ENCODE measurements around the gene CREBRF. TPM values are rescaled to one million over a fixed set of nuclear protein-coding genes. Genes with fewer than 3 reads are reported as not detected.
A peak's percentile ranks its signal among the peaks of the same experiment; 100 is the strongest.

CREBRF gene
- polyA plus RNA-seq, 3 donors: 23.1 to 27.6 (median 23.6) TPM

GRCh38 chr5:173090639-173091038 lies 34.5 kb downstream of the CREBRF start:
- no peaks in the 10 kb centered on the region for H3K9me3 Mint-ChIP-seq
- no peak overlapping the region for H3K9ac ChIP-seq (ENCODE audit: insufficient read depth, low read length, poor library complexity, severe bottlenecking)
- H3K4me1 ChIP-seq (ENCODE audit: control insufficient read depth in 1 of 2, insufficient read depth in 2 of 2, low read length in 2 of 2): no peaks in the 10 kb centered on the region
- H3K4me1 Mint-ChIP-seq: peaks cover 12% of the 10 kb centered on the region
- H3K27me3 Mint-ChIP-seq (ENCODE audit: low read depth in 3 of 3): no peaks in the 10 kb centered on the region
- H3K36me3 ChIP-seq (replicated peaks in 1 of 2; ENCODE audit: control insufficient read depth in 1 of 2, insufficient read depth in 2 of 2, low read length in 2 of 2): peaks cover 48 to 65% of the 10 kb centered on the region in 2 donors
- no peak for DNase-seq
- TF ChIP-seq, protein P1, sequence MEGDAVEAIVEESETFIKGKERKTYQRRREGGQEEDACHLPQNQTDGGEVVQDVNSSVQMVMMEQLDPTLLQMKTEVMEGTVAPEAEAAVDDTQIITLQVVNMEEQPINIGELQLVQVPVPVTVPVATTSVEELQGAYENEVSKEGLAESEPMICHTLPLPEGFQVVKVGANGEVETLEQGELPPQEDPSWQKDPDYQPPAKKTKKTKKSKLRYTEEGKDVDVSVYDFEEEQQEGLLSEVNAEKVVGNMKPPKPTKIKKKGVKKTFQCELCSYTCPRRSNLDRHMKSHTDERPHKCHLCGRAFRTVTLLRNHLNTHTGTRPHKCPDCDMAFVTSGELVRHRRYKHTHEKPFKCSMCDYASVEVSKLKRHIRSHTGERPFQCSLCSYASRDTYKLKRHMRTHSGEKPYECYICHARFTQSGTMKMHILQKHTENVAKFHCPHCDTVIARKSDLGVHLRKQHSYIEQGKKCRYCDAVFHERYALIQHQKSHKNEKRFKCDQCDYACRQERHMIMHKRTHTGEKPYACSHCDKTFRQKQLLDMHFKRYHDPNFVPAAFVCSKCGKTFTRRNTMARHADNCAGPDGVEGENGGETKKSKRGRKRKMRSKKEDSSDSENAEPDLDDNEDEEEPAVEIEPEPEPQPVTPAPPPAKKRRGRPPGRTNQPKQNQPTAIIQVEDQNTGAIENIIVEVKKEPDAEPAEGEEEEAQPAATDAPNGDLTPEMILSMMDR (IDR thresholded peaks at IDR 0.05): no peak
- H3K27ac ChIP-seq (ENCODE audit: low read depth in 1 of 2, low read length in 2 of 2): peak overlapping the region in 1 of 2 donors; percentile 45
- H3K27ac Mint-ChIP-seq: no peak overlapping the region
- no peaks in the 10 kb centered on the region for H3K27me3 ChIP-seq (ENCODE audit: control insufficient read depth in 2 of 2, insufficient read depth in 2 of 2, low read length in 2 of 2)
- no peak overlapping the region for H3K4me3 ChIP-seq (replicated peaks in 1 of 3; ENCODE audit: low read depth in 2 of 3, low read length in 3 of 3)
- H3K79me2 ChIP-seq (ENCODE audit: insufficient read depth, low read length): no peaks in the 10 kb centered on the region
- H4K20me1 ChIP-seq (ENCODE audit: insufficient read depth, low read length): peaks cover 75% of the 10 kb centered on the region
- H3K4me2 ChIP-seq (replicated peaks; ENCODE audit: extremely low read depth, low read length, poor library complexity, severe bottlenecking): no peak overlapping the region
- no peaks in the 10 kb centered on the region for H3K9me3 ChIP-seq (replicated peaks in 1 of 2; ENCODE audit: control insufficient read depth in 1 of 2, insufficient read depth in 1 of 2, low read length in 2 of 2)
- no peak overlapping the region for H2AFZ ChIP-seq (ENCODE audit: insufficient read depth, low read depth, low read length, poor library complexity, severe bottlenecking)
- H3K4me3 Mint-ChIP-seq: no peak overlapping the region
- peaks cover 46 to 66% of the 10 kb centered on the region in 2 donors for H3K36me3 Mint-ChIP-seq
- intact Hi-C loops (cut with micrococcal nuclease): no loop called here
- 90% methylated on average over 2 of the region's 2 CpGs for WGBS (ENCODE audit: insufficient coverage)

DNA sequence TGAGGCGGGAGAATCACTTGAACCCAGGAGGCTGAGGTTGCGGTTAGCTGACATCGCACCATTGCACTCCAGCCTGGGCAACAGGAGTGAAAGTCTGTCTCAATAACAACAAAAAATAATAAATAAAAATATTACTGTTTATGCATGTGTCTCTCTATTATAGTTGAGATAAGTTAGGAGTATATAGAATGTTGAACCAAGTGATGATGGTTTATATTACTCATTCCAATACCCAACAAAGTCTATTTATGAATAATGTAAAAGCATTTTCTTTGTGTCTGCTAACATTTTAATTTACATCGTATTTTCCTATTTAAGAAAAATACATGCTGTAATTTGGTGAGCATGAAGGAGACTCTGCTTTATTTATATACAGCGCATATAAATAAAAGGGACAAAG lies 35.8 kb downstream of the CREBRF start:
- H3K9ac ChIP-seq (ENCODE audit: insufficient read depth, low read length, poor library complexity, severe bottlenecking): no peak overlapping the region
- no peaks in the 10 kb centered on the region for H3K9me3 Mint-ChIP-seq
- H3K4me3 ChIP-seq (replicated peaks in 1 of 3; ENCODE audit: low read depth in 2 of 3, low read length in 3 of 3): no peak overlapping the region
- no peaks in the 10 kb centered on the region for H3K4me1 ChIP-seq (ENCODE audit: control insufficient read depth in 1 of 2, insufficient read depth in 2 of 2, low read length in 2 of 2)
- H3K27ac Mint-ChIP-seq: no peak overlapping the region
- no peaks in the 10 kb centered on the region for H3K9me3 ChIP-seq (replicated peaks in 1 of 2; ENCODE audit: control insufficient read depth in 1 of 2, insufficient read depth in 1 of 2, low read length in 2 of 2)
- H3K27me3 ChIP-seq (ENCODE audit: control insufficient read depth in 2 of 2, insufficient read depth in 2 of 2, low read length in 2 of 2): no peaks in the 10 kb centered on the region
- no peak overlapping the region for H3K4me3 Mint-ChIP-seq
- H3K27ac ChIP-seq (ENCODE audit: low read depth in 1 of 2, low read length in 2 of 2): no peak overlapping the region
- 100% methylated on average over 1 of the region's 5 CpGs for WGBS (ENCODE audit: insufficient coverage)
- H3K36me3 Mint-ChIP-seq: peaks cover 35 to 56% of the 10 kb centered on the region in 2 donors
- no peaks in the 10 kb centered on the region for H3K79me2 ChIP-seq (ENCODE audit: insufficient read depth, low read length)
- intact Hi-C loops (cut with micrococcal nuclease): no loop called here
- H3K4me2 ChIP-seq (replicated peaks; ENCODE audit: extremely low read depth, low read length, poor library complexity, severe bottlenecking): no peak overlapping the region
- TF ChIP-seq, protein P1 (IDR thresholded peaks at IDR 0.05): no peak
- no peaks in the 10 kb centered on the region for H3K27me3 Mint-ChIP-seq (ENCODE audit: low read depth in 3 of 3)
- H4K20me1 ChIP-seq (ENCODE audit: insufficient read depth, low read length): peaks cover 81% of the 10 kb centered on the region
- H3K4me1 Mint-ChIP-seq: peaks cover 12% of the 10 kb centered on the region
- H3K36me3 ChIP-seq (replicated peaks in 1 of 2; ENCODE audit: control insufficient read depth in 1 of 2, insufficient read depth in 2 of 2, low read length in 2 of 2): peaks cover 36 to 52% of the 10 kb centered on the region in 2 donors
- no peak overlapping the region for H2AFZ ChIP-seq (ENCODE audit: insufficient read depth, low read depth, low read length, poor library complexity, severe bottlenecking)
- no peak for DNase-seq

Data from CD14-positive monocyte (primary cell).